GM12878 (cell line): Measurements from ENCODE around the gene ITGA11. TPM values are rescaled to one million over a fixed set of nuclear protein-coding genes. Genes with fewer than 3 reads are reported as not detected.

Source experiments
- ATAC-seq: fragments of 200-7000 bp; cut with Tn5 transposase; 3 replicates; pipeline ENCODE4 v1.9.1; 2020; ENCODE audit warnings: mild to moderate bottlenecking, moderate library complexity
- BruUV-seq: library from RNA; stranded (reverse); fragments of 400-500 nt; replicated peaks from 2 replicates; lab custom pipeline; 2021; lab: Mats Ljungman, UMichigan
- CTCF ChIA-PET: fragments of 300-600 bp; sonication (Branson Sonifier 250); formaldehyde crosslinking; extraction: SDS; loops from one replicate; lab custom pipeline; 2021; ENCODE audit warnings: inconsistent platforms; lab: Yijun Ruan, JAX
- POLR2A ChIA-PET: fragments of 350-600 bp; formaldehyde crosslinking; extraction: SDS; loops from one replicate; lab custom pipeline; 2021; ENCODE audit warnings: inconsistent platforms; lab: Charles Lee
- RAD21 ChIA-PET: fragments of 300-600 bp; sonication (Branson Sonifier 250); formaldehyde crosslinking; loops from one replicate; lab custom pipeline; 2023; ENCODE audit warnings: antibody characterized with exemption; ENCODE audit not compliant: unreplicated experiment; lab: Charles Lee
- SMC1A ChIA-PET: fragments of 300-600 bp; sonication (Branson Sonifier 250); formaldehyde crosslinking; loops from one replicate; lab custom pipeline; 2023; ENCODE audit not compliant: unreplicated experiment, uncharacterized antibody; lab: Charles Lee
- DNase-seq: peaks from one replicate; pipeline ENCODE4 v3.0.0-alpha.2; 2011; ENCODE audit warnings: low read depth, low spot score
- FAIRE-seq: peaks from 3 replicates; lab custom pipeline; 2011; peaks lifted over from hg19 to GRCh38; lab: Jason Lieb, UNC
- H2AFZ ChIP-seq: 2 replicates; pipeline ENCODE4 v1.6.0; 2011; ENCODE audit warnings: low read depth, low read length, control low read depth; ENCODE audit not compliant: control insufficient read depth
- H3K27ac ChIP-seq: 2 replicates; pipeline ENCODE4 v1.5.1; 2011; ENCODE audit warnings: control low read depth; ENCODE audit not compliant: control insufficient read depth, insufficient read depth
- H3K27me3 ChIP-seq, 2 experiments: replicated peaks in 1 of 2; 2 replicates each; pipeline versions ENCODE4 v1.6.0 to v1.6.1; 2011; ENCODE audit warnings: low read length in 1 of 2; ENCODE audit not compliant: control insufficient read depth in 2 of 2, insufficient read depth in 2 of 2
- H3K36me3 ChIP-seq, 2 experiments: 2 replicates each; pipeline ENCODE4 v1.5.1; 2011; ENCODE audit warnings: low read length in 1 of 2; ENCODE audit not compliant: control insufficient read depth in 2 of 2, insufficient read depth in 2 of 2
- H3K4me1 ChIP-seq: 2 replicates; pipeline ENCODE4 v1.6.1; 2011; ENCODE audit warnings: mild to moderate bottlenecking, low read length, moderate library complexity, mixed read lengths; ENCODE audit not compliant: control insufficient read depth, insufficient read depth
- H3K4me2 ChIP-seq: 2 replicates; pipeline ENCODE4 v1.6.0; 2011; ENCODE audit warnings: control low read depth; ENCODE audit not compliant: control insufficient read depth, insufficient read depth
- H3K4me3 ChIP-seq: fragments of 200-600 bp; sonication (generic); 2 replicates; pipeline ENCODE4 v1.5.1; 2016
- H3K79me2 ChIP-seq: 2 replicates; pipeline ENCODE4 v1.6.0; 2011; ENCODE audit warnings: low read length; ENCODE audit not compliant: control insufficient read depth, insufficient read depth
- H3K9ac ChIP-seq: 2 replicates; pipeline ENCODE4 v1.8.0; 2011; ENCODE audit warnings: low read length, control low read depth, mixed read lengths; ENCODE audit not compliant: control insufficient read depth, insufficient read depth
- H3K9me3 ChIP-seq: replicated peaks from 3 replicates; pipeline ENCODE4 v1.5.1; 2011; ENCODE audit warnings: mild to moderate bottlenecking, low read length; ENCODE audit not compliant: control insufficient read depth, insufficient read depth
- H4K20me1 ChIP-seq: 2 replicates; pipeline ENCODE4 v1.6.0; 2011; ENCODE audit not compliant: control insufficient read depth, insufficient read depth
- CHD2 ChIP-seq: IDR thresholded peaks from 2 replicates; pipeline ENCODE4 v1.6.1; 2011; ENCODE audit warnings: low read depth, low read length, improper control_type of control experiment, borderline replicate concordance
- CTCF ChIP-seq, 3 experiments: IDR thresholded peaks in 2 of 3; conservative IDR thresholded peaks in 1 of 3; 2 replicates each; pipeline ENCODE4 v1.5.1; 2011; ENCODE audit warnings: low read depth in 3 of 3, low read length in 3 of 3, mild to moderate bottlenecking in 3 of 3, control low read depth in 2 of 3, moderate library complexity in 2 of 3, inconsistent platforms in 1 of 3, mixed read lengths in 1 of 3; ENCODE audit not compliant: control insufficient read depth in 2 of 3, insufficient read depth in 1 of 3; ENCODE audit errors: extremely low read depth in 1 of 3
- E2F8 ChIP-seq: fragments of 450-650 bp; IDR thresholded peaks from 2 replicates; pipeline ENCODE4 v1.6.1; 2018; ENCODE audit warnings: mild to moderate bottlenecking, low read depth, moderate library complexity; ENCODE audit not compliant: partially characterized antibody
- ELK1 ChIP-seq: IDR thresholded peaks from 2 replicates; pipeline ENCODE4 v1.6.1; 2012; ENCODE audit warnings: low read depth, low read length, improper control_type of control experiment
- EP300 ChIP-seq, 2 experiments: fragments of 150-350 bp in 1 of 2; IDR thresholded peaks; 2 replicates each; pipeline ENCODE4 v1.6.1; 2011 to 2012; ENCODE audit warnings: low read depth in 2 of 2, low read length in 2 of 2, borderline replicate concordance in 1 of 2, improper control_type of control experiment in 1 of 2, inconsistent platforms in 1 of 2; ENCODE audit not compliant: control insufficient read depth in 1 of 2
- NR2F1 ChIP-seq: fragments of 450-650 bp; conservative IDR thresholded peaks from 2 replicates; pipeline ENCODE4 v1.6.1; 2017; ENCODE audit warnings: mild to moderate bottlenecking
- PRDM15 ChIP-seq: fragments of 450-650 bp; formaldehyde crosslinking; IDR thresholded peaks from 2 replicates; pipeline ENCODE4 v1.4.0; 2020; ENCODE audit warnings: mild to moderate bottlenecking, moderate library complexity
- RAD21 ChIP-seq: IDR thresholded peaks from 2 replicates; pipeline ENCODE4 v1.6.1; 2011; ENCODE audit warnings: mild to moderate bottlenecking, low read depth, low read length, moderate library complexity; ENCODE audit not compliant: insufficient read depth
- RELA ChIP-seq: fragments of 450-650 bp; IDR thresholded peaks from 2 replicates; pipeline ENCODE4 v1.8.0; 2014; ENCODE audit warnings: borderline replicate concordance; ENCODE audit not compliant: partially characterized antibody
- SMAD5 ChIP-seq: IDR thresholded peaks from 2 replicates; pipeline ENCODE4 v1.6.1; 2016; ENCODE audit warnings: antibody characterized with exemption, low read depth
- SP1 ChIP-seq: IDR thresholded peaks from one replicate; pipeline ENCODE4 v1.6.1; 2011; ENCODE audit warnings: low read depth, low read length
- TCF12 ChIP-seq: IDR thresholded peaks from 2 replicates; pipeline ENCODE4 v1.6.1; 2011; ENCODE audit warnings: low read depth, mild to moderate bottlenecking, low read length
- ZNF207 ChIP-seq: fragments of 450-650 bp; IDR thresholded peaks from 2 replicates; pipeline ENCODE4 v1.6.1; 2014; ENCODE audit warnings: antibody characterized with exemption, mild to moderate bottlenecking, borderline replicate concordance
- WGBS: methylation state at CpG from one replicate; pipeline ENCODE4 v1.1.6; 2016; ENCODE audit warnings: low lambda C conversion rate; ENCODE audit not compliant: insufficient replicate concordance, insufficient coverage; ENCODE audit errors: missing lambda C conversion rate; 5-methylcytosine and 5-hydroxymethylcytosine counted together
- in situ Hi-C: fragments of 300-500 bp; cut with MboI; formaldehyde crosslinking; loops from 9 replicates; pipeline ENCODE4 v1.14.3; 2018; ENCODE audit warnings: mixed read lengths
- intact Hi-C: fragments of 100-400 bp; cut with micrococcal nuclease; formaldehyde crosslinking; loops from one replicate; pipeline ENCODE4 v1.14.2; 2022; ENCODE audit not compliant: unreplicated experiment
- polyA plus RNA-seq, 11 experiments: library from polyadenylated mRNA; depleted of rRNA in 4 of 11; unstranded in 6 of 11; stranded (reverse) in 5 of 11; fragments of >200 nt; fragmentation: Nextera tagmentation in 4 of 11; fragmentation: Illumina TruSeq in 1 of 11; extraction: Ambion mirVana in 4 of 11; extraction: Trizol in 1 of 11; gene quantifications; 1 replicate in 1 of 11; 2 replicates in 10 of 11; pipeline versions ENCODE4 v1.2.1 to v1.2.3, GENCODE V29; 2011 to 2016; ENCODE audit warnings: inconsistent platforms in 2 of 11, missing spikeins in 2 of 11, low read depth in 1 of 11
- total RNA-seq, 4 experiments: library from RNA; depleted of rRNA in 3 of 4; stranded (reverse); fragments of >200 nt in 3 of 4; fragmentation: Illumina TruSeq in 1 of 4; extraction: Trizol in 1 of 4; gene quantifications; 2 replicates each; pipeline versions ENCODE4 v1.2.1 to v1.2.3, GENCODE V29; 2013 to 2021

ITGA11 gene
- total and polyA plus RNA-seq, 10 of the 15 experiments (the other 5 are each of a cell fraction or from before 2014, with no cell fraction given): under 0.01 to 0.36 (median 0.13) TPM; not detected in 1

DNA sequence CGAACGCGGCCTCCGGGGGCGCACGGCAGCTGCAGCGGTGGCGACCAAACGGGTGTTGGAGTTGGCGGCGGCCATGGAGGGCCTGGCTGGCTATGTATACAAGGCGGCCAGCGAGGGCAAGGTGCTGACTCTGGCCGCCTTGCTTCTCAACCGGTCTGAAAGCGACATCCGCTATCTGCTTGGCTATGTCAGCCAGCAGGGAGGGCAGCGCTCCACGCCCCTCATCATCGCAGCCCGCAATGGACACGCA lies 153.7 kb downstream of the ITGA11 start:
- Histone ChIP-seq H3K79me2 (peaks cover 56% of the 10 kb centered on the region), H3K27me3 (no peaks in the 10 kb centered on the region), H3K36me3 (no peaks in the 10 kb centered on the region), H4K20me1 (no peaks in the 10 kb centered on the region), H3K4me3 (peak overlapping the region; percentile 98), H3K27ac (peak overlapping the region; percentile 91), H3K4me2 (peak overlapping the region; percentile 85), H2AFZ (peak overlapping the region; percentile 79), H3K4me1 (peaks cover 5% of the 10 kb centered on the region), H3K9ac (peak overlapping the region; percentile 85), H3K9me3 (no peaks in the 10 kb centered on the region)
- ATAC-seq (0 out of 3 replicates have a peak, but pooled peaks have one; percentile 19), FAIRE-seq (no peak), DNase-seq (no peak)
- in situ Hi-C loops (no loop called here), intact Hi-C loops (no loop called here)
- whole genome bisulfite sequencing: under 1% methylated on average over 22 of the region's 22 CpGs
- BruUV-seq: no TSS peak
- ChIA-PET SMC1A (interaction anchor here (1.1 kb wide), 1 partner anchor 416 kb away, joined by 3 read pairs; no protein-coding TSS in a partner anchor), RAD21 (interaction anchor here (1.6 kb wide), 1 partner anchor 20 kb away, joined by 8 read pairs; no protein-coding TSS in a partner anchor), CTCF (interaction anchor here (1.0 to 2.5 kb wide), 5 partner anchors 14 to 50 kb away, joined by 3 to 11 read pairs (median 5); no protein-coding TSS in a partner anchor), POLR2A (interaction anchor here (1.0 to 1.8 kb wide), 2 partner anchors 14 to 49 kb away, joined by 4 to 8 read pairs; partner anchors contain the start of gene CLN6)
- TF ChIP-seq E2F8 (no peak), TCF12 (peak; percentile 58; the same call in 1 of the 2 replicates), CTCF (IDR thresholded peaks at IDR 0.05 in 2 of 3, conservative IDR thresholded peaks at IDR 0.05 in 1 of 3; ENCODE audit: control insufficient read depth in 2 of 3, extremely low read depth in 1 of 3, insufficient read depth in 1 of 3, low read depth in 3 of 3, low read length in 3 of 3) (peak in 2 of 3 experiments; percentile 32 to 59; a peak in 4 of 6 replicates), SP1 (no peak), ZNF207 (no peak), CHD2 (0 out of 2 replicates have a peak, but pooled peaks have one; percentile 15), SMAD5 (no peak), NR2F1 (no peak), ELK1 (no peak), RAD21 (0 out of 2 replicates have a peak, but pooled peaks have one; percentile 31), PRDM15 (CRISPR knock-in tag) (no peak), EP300 (IDR thresholded peaks at IDR 0.05; ENCODE audit: borderline replicate concordance in 1 of 2, control insufficient read depth in 1 of 2, low read depth in 2 of 2, low read length in 2 of 2) (no peak), RELA (no peak)
